IgD-negative memory B cell (primary cell): ENCODE results near the gene TP63. TPM values are rescaled to one million over a fixed set of nuclear protein-coding genes. Genes with fewer than 3 reads are reported as not detected.
"Not testable (repeated sequence)": the region's sequence is repeated elsewhere in the genome, so short reads cannot be mapped to it uniquely, and the experiment has no call there.

ENCODE experiments used
- H3K27ac Mint-ChIP-seq, 3 donors: one replicate each; pipeline ENCODE4 v1.8.0; 2020 to 2022; ENCODE audit warnings: mild to moderate bottlenecking in 3 of 3, mixed read lengths in 3 of 3, moderate library complexity in 1 of 3
- H3K27me3 Mint-ChIP-seq: one replicate; pipeline ENCODE4 v1.8.0; 2021; ENCODE audit warnings: mixed read lengths
- H3K36me3 Mint-ChIP-seq: one replicate; pipeline ENCODE4 v1.8.0; 2020; ENCODE audit warnings: mild to moderate bottlenecking, mixed read lengths
- H3K4me1 Mint-ChIP-seq, 3 donors: one replicate each; pipeline ENCODE4 v1.8.0; 2020 to 2022; ENCODE audit warnings: mixed read lengths in 3 of 3, mild to moderate bottlenecking in 1 of 3
- H3K4me3 Mint-ChIP-seq, 4 donors: one replicate each; pipeline ENCODE4 v1.8.0; 2020 to 2022; ENCODE audit warnings: mild to moderate bottlenecking in 4 of 4, mixed read lengths in 4 of 4, moderate library complexity in 3 of 4
- H3K9me3 Mint-ChIP-seq, 3 donors: one replicate each; pipeline ENCODE4 v1.8.0; 2020 to 2021; ENCODE audit warnings: mixed read lengths in 3 of 3, mild to moderate bottlenecking in 1 of 3
- polyA plus RNA-seq: library from polyadenylated mRNA; unstranded; fragments of 300-500 nt; fragmentation: Illumina TruSeq; gene quantifications from one replicate; pipeline ENCODE4 v1.2.3, GENCODE V29; 2021

The TP63 gene
- polyA plus RNA-seq, 1 donor from 2014 or later = 1.0 TPM

- Mint-ChIP-seq H3K9me3 (peaks cover 2 to 22% (median 12%) of the 10 kb centered on the region in 3 donors), H3K27ac (no peak overlapping the region), H3K4me1 (peaks cover 0 to 1% (median 0%) of the 10 kb centered on the region in 3 donors), H3K4me3 (no peak overlapping the region), H3K36me3 (no peaks in the 10 kb centered on the region), H3K27me3 (no peaks in the 10 kb centered on the region)
These were observed 24.4 kb upstream of the TP63 start for GRCh38 chr3:189606774-189607173.

GRCh38 chr3:189612641-189613040 lies 18.5 kb upstream of the TP63 start:
- H3K4me1 Mint-ChIP-seq, H3K27me3 Mint-ChIP-seq, H3K36me3 Mint-ChIP-seq, H3K27ac Mint-ChIP-seq, H3K4me3 Mint-ChIP-seq: not testable (repeated sequence)
- H3K9me3 Mint-ChIP-seq = peaks cover 0 to 15% (median 11%) of the 10 kb centered on the region in 3 donors

GRCh38 chr3:189613122-189613521 lies 18.1 kb upstream of the TP63 start:
- Mint-ChIP-seq H3K4me3 (no peak overlapping the region), H3K27ac (no peak overlapping the region), H3K27me3 (no peaks in the 10 kb centered on the region)

DNA sequence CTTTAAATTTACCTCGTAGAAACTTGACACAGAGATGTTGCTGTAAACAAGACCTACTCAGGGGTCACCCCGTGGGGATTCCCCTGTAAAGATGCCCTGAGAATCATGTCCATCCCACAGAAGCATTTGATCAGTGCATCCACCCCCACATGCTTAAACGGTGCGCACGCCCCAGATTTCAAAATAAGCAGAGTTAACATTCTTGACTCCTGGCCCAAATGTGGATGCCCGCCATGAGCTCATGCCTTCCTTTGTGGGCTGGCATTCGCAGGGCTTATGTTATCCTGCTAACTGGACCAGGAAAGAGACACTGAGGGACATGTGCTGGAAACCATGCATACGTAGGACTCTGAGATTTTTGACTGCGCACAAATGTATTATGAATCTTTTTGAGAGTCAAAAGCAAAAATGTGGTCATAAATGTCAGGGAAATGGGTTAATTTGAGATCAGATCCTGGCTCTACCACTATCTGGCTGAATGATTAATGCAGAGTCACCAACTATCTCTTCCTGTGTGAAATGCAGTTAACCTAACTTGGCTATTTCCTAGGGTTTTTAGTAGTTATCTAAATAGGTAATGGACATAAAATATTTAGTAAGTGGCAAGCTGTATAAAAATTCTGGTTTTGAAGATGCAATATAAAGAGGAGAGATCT lies 9.1 kb upstream of the TP63 start:
- no peaks in the 10 kb centered on the region for H3K9me3 Mint-ChIP-seq
- H3K27ac Mint-ChIP-seq = no peak overlapping the region
- no peaks in the 10 kb centered on the region for H3K27me3 Mint-ChIP-seq
- no peaks in the 10 kb centered on the region for H3K36me3 Mint-ChIP-seq
- H3K4me1 Mint-ChIP-seq = peaks cover 0 to 3% (median 0%) of the 10 kb centered on the region in 3 donors
- H3K4me3 Mint-ChIP-seq = no peak overlapping the region

More at GRCh38 chr3:189613122-189613521, 18.1 kb upstream of the TP63 start:
- peaks cover 0 to 5% (median 0%) of the 10 kb centered on the region in 3 donors for H3K4me1 Mint-ChIP-seq
- H3K9me3 Mint-ChIP-seq = peaks cover 0 to 15% (median 11%) of the 10 kb centered on the region in 3 donors
- H3K36me3 Mint-ChIP-seq = no peaks in the 10 kb centered on the region

DNA sequence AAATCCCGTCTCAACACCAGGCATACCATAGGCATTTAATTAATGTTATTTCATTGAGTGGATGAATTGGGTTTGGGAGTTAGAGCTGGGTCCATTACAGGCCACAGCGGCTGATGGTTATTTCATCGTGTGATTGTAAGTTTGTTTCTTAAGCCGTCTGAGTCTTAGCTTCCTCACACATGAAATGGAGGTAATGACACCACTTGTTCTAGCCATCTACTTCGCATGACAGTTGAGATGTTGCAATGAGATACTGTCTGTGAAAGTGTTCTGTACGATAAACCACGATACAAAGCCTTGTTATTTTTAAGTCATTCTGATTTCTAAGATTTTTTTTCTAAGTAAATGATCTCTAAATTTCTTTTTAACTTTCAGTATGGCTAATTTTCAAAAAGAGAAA lies 8.6 kb upstream of the TP63 start:
- no peak overlapping the region for H3K27ac Mint-ChIP-seq
- H3K4me1 Mint-ChIP-seq = peaks cover 0 to 3% (median 0%) of the 10 kb centered on the region in 3 donors
- no peaks in the 10 kb centered on the region for H3K36me3 Mint-ChIP-seq
- no peaks in the 10 kb centered on the region for H3K27me3 Mint-ChIP-seq
- H3K4me3 Mint-ChIP-seq = no peak overlapping the region
- H3K9me3 Mint-ChIP-seq = no peaks in the 10 kb centered on the region

DNA sequence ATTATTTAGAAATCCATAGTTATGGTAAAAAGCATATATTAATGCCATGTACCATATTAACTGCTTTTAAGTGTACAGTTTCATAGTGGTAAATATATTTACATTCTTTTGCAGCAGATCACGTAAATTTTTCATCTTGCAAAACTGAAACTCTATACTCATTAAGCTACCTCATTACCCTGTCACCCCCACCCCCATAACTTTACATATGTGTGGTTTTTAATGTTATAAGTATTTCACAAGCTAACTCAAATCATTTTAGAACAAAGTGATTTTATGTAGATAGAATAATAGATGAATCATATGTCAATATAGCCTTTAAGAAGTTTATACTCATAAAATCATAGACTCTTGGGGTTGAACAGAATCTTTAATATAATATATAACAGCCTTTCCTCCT lies 7.1 kb upstream of the TP63 start:
- Mint-ChIP-seq H3K36me3 (no peaks in the 10 kb centered on the region), H3K4me1 (peaks cover 0 to 3% (median 0%) of the 10 kb centered on the region in 3 donors), H3K27me3 (no peaks in the 10 kb centered on the region), H3K27ac (no peak overlapping the region), H3K4me3 (no peak overlapping the region), H3K9me3 (no peaks in the 10 kb centered on the region)

DNA sequence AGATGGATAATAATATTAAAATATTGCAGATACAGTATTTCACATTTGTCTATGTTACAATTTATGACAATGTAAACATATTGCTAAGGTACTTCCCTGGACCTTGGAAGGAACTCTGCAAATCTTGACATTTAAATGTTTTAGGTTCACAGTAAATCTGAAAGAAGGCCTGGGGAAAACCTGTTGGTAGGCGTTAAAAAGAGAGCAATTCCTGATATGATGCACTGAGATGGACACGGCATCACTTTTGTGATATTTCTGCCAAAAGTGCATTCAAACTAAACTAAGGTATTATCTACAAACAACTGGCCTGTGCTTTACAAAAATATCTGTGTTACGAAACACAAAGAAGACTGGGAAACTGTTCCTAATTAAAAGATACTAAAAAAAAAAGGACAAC lies 6.1 kb upstream of the TP63 start:
- Mint-ChIP-seq H3K36me3 (no peaks in the 10 kb centered on the region), H3K4me3 (no peak overlapping the region), H3K4me1 (peaks cover 0 to 6% (median 3%) of the 10 kb centered on the region in 3 donors), H3K9me3 (no peaks in the 10 kb centered on the region), H3K27me3 (no peaks in the 10 kb centered on the region), H3K27ac (no peak overlapping the region)

- no peaks in the 10 kb centered on the region for H3K27me3 Mint-ChIP-seq
- peak overlapping the region in 1 of 4 donors; percentile 33 for H3K4me3 Mint-ChIP-seq
- H3K9me3 Mint-ChIP-seq = no peaks in the 10 kb centered on the region
- peak overlapping the region in 1 of 3 donors; percentile 23 for H3K27ac Mint-ChIP-seq
- H3K36me3 Mint-ChIP-seq = no peaks in the 10 kb centered on the region
- H3K4me1 Mint-ChIP-seq = peaks cover under 1 to 10% (median 5%) of the 10 kb centered on the region in 3 donors
These were observed 5.6 kb upstream of the TP63 start for GRCh38 chr3:189625572-189625971.

DNA sequence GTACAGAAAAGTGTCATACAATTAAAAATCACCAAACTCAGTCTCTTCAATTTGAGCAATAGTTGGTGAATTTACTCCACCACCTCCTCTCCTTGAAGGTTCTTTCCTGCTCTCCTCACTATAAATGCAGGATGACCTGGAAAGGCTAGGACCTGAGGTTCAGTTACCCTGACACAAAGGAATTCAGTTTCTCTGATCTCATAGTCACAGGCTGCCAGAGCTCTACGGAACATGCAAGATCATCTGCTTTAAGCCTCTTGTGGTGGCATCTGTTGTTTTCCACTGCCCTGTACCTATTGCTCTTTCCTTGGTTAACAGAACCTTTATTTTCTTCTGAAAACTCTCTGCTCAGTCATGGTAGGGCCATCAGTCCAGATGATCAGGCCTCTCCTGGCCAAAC lies 4.9 kb upstream of the TP63 start:
- Mint-ChIP-seq H3K27ac (no peak overlapping the region), H3K4me1 (peaks cover 7 to 15% (median 8%) of the 10 kb centered on the region in 3 donors), H3K4me3 (no peak overlapping the region), H3K27me3 (no peaks in the 10 kb centered on the region), H3K36me3 (no peaks in the 10 kb centered on the region), H3K9me3 (no peaks in the 10 kb centered on the region)

GRCh38 chr3:189629803-189630455 lies 1.3 kb upstream of the TP63 start:
- peak overlapping the region; percentile 24 to 72 (median 36) for H3K4me3 Mint-ChIP-seq

DNA sequence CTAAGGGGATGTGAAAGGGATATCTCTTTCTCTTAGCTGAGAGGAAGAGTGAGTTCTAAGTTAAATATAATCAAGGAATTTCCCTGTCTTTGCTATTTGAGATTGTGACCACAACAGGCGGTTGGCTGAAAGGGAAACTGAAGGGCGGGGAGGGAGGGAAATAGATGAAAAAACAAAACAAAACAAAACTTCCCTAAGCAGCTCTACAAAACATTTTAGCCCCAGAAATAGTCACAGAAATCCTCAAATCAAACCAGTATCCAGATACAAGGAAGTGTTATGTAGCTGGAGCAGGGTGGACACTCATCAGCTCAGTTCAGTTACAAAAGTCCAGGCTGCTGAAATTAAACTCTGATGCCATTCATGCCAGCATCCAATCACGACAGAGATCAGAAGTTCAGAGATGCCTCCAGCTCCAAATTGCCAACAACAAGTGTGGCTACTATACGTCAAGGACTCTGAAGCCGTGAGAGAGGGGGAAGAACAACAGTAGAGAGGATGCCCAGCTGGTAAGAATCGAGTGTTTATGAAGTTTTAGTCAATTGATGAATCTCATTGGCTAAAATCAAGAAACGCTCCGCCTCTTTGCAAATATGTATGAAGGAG lies 319 bp upstream of the TP63 start:
- Mint-ChIP-seq H3K4me1 (peaks cover 13 to 22% (median 17%) of the 10 kb centered on the region in 3 donors), H3K4me3 (peak overlapping the region; percentile 67 to 78 (median 74)), H3K36me3 (no peaks in the 10 kb centered on the region), H3K27ac (peak overlapping the region; percentile 57 to 91 (median 78)), H3K27me3 (no peaks in the 10 kb centered on the region), H3K9me3 (no peaks in the 10 kb centered on the region)

More at GRCh38 chr3:189629803-189630455, 1.3 kb upstream of the TP63 start:
- Mint-ChIP-seq H3K27me3 (no peaks in the 10 kb centered on the region), H3K27ac (peak overlapping the region in 2 of 3 donors; percentile 13 to 81), H3K4me1 (peaks cover 13 to 24% (median 17%) of the 10 kb centered on the region in 3 donors), H3K9me3 (no peaks in the 10 kb centered on the region), H3K36me3 (no peaks in the 10 kb centered on the region)

DNA sequence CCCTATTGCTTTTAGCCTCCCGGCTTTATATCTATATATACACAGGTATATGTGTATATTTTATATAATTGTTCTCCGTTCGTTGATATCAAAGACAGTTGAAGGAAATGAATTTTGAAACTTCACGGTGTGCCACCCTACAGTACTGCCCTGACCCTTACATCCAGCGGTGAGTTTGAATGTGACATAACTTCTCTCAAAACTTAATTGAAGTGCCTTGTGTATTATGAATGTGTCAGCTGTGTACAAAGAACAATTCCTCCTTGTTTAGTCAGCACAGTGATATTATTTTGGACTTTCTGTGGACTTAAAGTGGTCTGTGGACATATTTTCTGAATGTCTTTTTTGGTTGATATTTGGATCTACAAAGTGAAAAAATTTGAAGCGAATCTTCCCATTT lies 220 bp downstream of the TP63 start:
- Mint-ChIP-seq H3K4me3 (peak overlapping the region; percentile 67 to 78 (median 74)), H3K27ac (peak overlapping the region in 1 of 3 donors; percentile 57), H3K36me3 (no peaks in the 10 kb centered on the region), H3K9me3 (no peaks in the 10 kb centered on the region), H3K27me3 (no peaks in the 10 kb centered on the region), H3K4me1 (peaks cover 13 to 21% (median 17%) of the 10 kb centered on the region in 3 donors)

DNA sequence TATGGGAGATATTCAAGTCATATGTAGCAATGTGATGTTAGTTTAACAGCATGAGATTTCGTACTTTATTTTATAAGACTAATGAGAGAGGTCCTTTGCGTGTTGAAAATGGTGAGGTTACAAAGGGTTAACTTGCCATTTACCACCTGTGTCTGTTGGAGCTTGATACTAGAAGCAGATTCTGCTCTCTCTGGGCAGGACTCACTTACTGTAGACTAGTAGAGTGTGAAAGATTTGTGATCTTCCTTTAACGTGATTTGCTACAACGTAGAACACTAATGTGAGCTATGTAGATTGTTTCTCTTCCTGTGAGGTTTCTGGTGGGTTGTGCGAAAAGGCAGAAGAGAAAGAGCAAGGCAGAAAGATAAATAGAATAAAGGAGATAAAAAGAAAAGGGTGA lies 1.1 kb downstream of the TP63 start:
- peaks cover 13 to 21% (median 17%) of the 10 kb centered on the region in 3 donors for H3K4me1 Mint-ChIP-seq
- H3K27ac Mint-ChIP-seq = peak overlapping the region in 1 of 3 donors; percentile 5
- H3K36me3 Mint-ChIP-seq = no peaks in the 10 kb centered on the region
- no peaks in the 10 kb centered on the region for H3K27me3 Mint-ChIP-seq
- peak overlapping the region; percentile 36 to 75 (median 68) for H3K4me3 Mint-ChIP-seq
- H3K9me3 Mint-ChIP-seq = no peaks in the 10 kb centered on the region

DNA sequence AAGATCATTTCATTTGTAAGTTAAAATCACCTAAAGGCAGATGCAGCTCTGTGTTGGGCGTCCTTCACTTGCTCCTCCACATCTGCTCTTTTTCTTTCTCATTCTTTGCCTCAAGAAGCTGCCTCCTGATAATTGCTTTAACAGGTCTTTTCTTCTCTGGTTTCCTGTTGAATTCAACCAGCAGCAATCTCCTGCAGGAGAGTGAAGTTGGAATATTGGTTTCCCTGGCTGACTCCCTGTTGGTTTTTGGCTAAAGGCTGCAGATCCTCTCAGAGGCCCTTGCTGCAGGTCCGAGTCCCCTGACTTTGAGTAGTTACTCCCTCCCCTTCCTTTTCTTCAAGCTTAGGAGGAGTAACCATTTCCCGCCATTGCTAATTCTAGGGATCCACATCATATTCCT lies 4.2 kb downstream of the TP63 start:
- peaks cover 13 to 25% (median 21%) of the 10 kb centered on the region in 3 donors for H3K4me1 Mint-ChIP-seq
- no peak overlapping the region for H3K27ac Mint-ChIP-seq
- H3K9me3 Mint-ChIP-seq = no peaks in the 10 kb centered on the region
- no peaks in the 10 kb centered on the region for H3K36me3 Mint-ChIP-seq
- no peaks in the 10 kb centered on the region for H3K27me3 Mint-ChIP-seq
- no peak overlapping the region for H3K4me3 Mint-ChIP-seq

DNA sequence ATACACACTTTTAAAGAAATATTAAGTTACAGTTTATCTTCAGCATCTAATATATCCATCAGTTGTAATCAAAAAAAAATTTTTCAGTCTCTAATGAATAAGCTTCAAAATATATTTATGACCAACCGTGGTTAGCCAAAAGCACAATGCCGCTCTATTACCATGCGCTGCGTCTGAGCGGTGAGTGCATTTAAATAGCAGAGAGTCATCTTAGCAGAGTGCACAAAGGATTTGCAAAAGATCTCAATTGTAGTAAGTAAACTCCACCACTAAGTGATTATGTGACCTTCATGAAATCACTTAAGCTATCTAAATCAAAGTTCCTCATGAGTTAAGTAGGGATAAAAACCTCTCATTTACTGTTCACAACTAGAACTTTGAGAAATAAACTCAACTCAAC lies 4.9 kb downstream of the TP63 start:
- H3K36me3 Mint-ChIP-seq = no peaks in the 10 kb centered on the region
- peaks cover 13 to 23% (median 18%) of the 10 kb centered on the region in 3 donors for H3K4me1 Mint-ChIP-seq
- no peak overlapping the region for H3K4me3 Mint-ChIP-seq
- no peaks in the 10 kb centered on the region for H3K27me3 Mint-ChIP-seq
- H3K27ac Mint-ChIP-seq = no peak overlapping the region
- H3K9me3 Mint-ChIP-seq = no peaks in the 10 kb centered on the region
